SK-N-SH (cell line): ENCODE data around the gene HOTAIR. TPM values are rescaled to one million over a fixed set of nuclear protein-coding genes. Genes with fewer than 3 reads are reported as not detected.

ENCODE experiments used
- CTCF ChIA-PET: fragments of 300-600, 350-600 bp; formaldehyde crosslinking; extraction: SDS; loops from one replicate; lab custom pipeline; 2021; lab: Yijun Ruan, JAX
- POLR2A ChIA-PET: fragments of 350-600 bp; sonication (Branson Sonifier 250); formaldehyde crosslinking; extraction: SDS; loops from one replicate; lab custom pipeline; 2020; ENCODE audit warnings: antibody characterized with exemption, inconsistent platforms; lab: Yijun Ruan, JAX
- DNase-seq: peaks from one replicate; pipeline ENCODE4 v3.0.0; 2012
- H2AFZ ChIP-seq: fragments of 200-600 bp; sonication (generic); 2 replicates; pipeline ENCODE4 v1.8.1; 2016; ENCODE audit warnings: antibody characterized with exemption, mild to moderate bottlenecking, low read depth
- H3F3A ChIP-seq: fragments of 200-600 bp; sonication (generic); replicated peaks from 2 replicates; pipeline ENCODE3; 2016; ENCODE audit warnings: antibody characterized with exemption, mild to moderate bottlenecking; ENCODE audit not compliant: insufficient read depth
- H3K27ac ChIP-seq, 2 experiments: fragments of 200-500 bp in 1 of 2; fragments of 200-600 bp in 1 of 2; sonication (Bioruptor generic) in 1 of 2; sonication (generic), shearing (Covaris generic) in 1 of 2; 2 replicates each; pipeline versions ENCODE4 v1.5.1 to v1.6.1; 2014 to 2016; ENCODE audit warnings: low read depth in 2 of 2, inconsistent platforms in 1 of 2, low read length in 1 of 2, mild to moderate bottlenecking in 1 of 2, mixed read lengths in 1 of 2
- H3K27me3 ChIP-seq: fragments of 200-600 bp; sonication (generic), shearing (Covaris generic); 2 replicates; pipeline ENCODE4 v1.6.1; 2016; ENCODE audit warnings: mixed run types; ENCODE audit not compliant: insufficient read depth
- H3K36me3 ChIP-seq, 2 experiments: fragments of 200-500 bp in 1 of 2; fragments of 200-600 bp in 1 of 2; sonication (Bioruptor generic) in 1 of 2; sonication (generic) in 1 of 2; replicated peaks in 1 of 2; 2 replicates each; pipeline versions ENCODE3 to v1.5.1; 2014 to 2016; ENCODE audit warnings: low read length in 1 of 2, mild to moderate bottlenecking in 1 of 2; ENCODE audit not compliant: insufficient read depth in 2 of 2, control insufficient read depth in 1 of 2
- H3K4me1 ChIP-seq, 2 experiments: fragments of 200-500 bp in 1 of 2; fragments of 200-600 bp in 1 of 2; sonication (Bioruptor generic) in 1 of 2; sonication (generic), shearing (Covaris generic) in 1 of 2; 2 replicates each; pipeline versions ENCODE4 v1.5.1 to v1.6.1; 2014 to 2016; ENCODE audit warnings: low read depth in 1 of 2, low read length in 1 of 2, mixed run types in 1 of 2; ENCODE audit not compliant: insufficient read depth in 2 of 2, control insufficient read depth in 1 of 2
- H3K4me2 ChIP-seq: fragments of 200-600 bp; sonication (generic), shearing (Covaris generic); 2 replicates; pipeline ENCODE4 v1.6.1; 2017; ENCODE audit warnings: mixed run types
- H3K4me3 ChIP-seq, 2 experiments: fragments of 200-500 bp in 1 of 2; fragments of 200-600 bp in 1 of 2; sonication (Bioruptor generic) in 1 of 2; sonication (generic), shearing (Covaris generic) in 1 of 2; 2 replicates each; pipeline versions ENCODE4 v1.5.1 to v1.8.1; 2014 to 2016; ENCODE audit warnings: low read depth in 2 of 2, inconsistent platforms in 1 of 2, low read length in 1 of 2, mild to moderate bottlenecking in 1 of 2, mixed read lengths in 1 of 2, moderate library complexity in 1 of 2
- H3K79me2 ChIP-seq: fragments of 200-600 bp; sonication (generic); 2 replicates; pipeline ENCODE4 v1.8.1; 2017; ENCODE audit warnings: mild to moderate bottlenecking; ENCODE audit not compliant: insufficient read depth
- H3K9ac ChIP-seq: fragments of 200-600 bp; sonication (generic); 2 replicates; pipeline ENCODE4 v1.6.1; 2017; ENCODE audit warnings: mixed run types
- H3K9me2 ChIP-seq: fragments of 200-600 bp; sonication (generic); 2 replicates; pipeline ENCODE4 v1.6.1; 2017; ENCODE audit warnings: mixed run types
- H3K9me3 ChIP-seq: fragments of 200-600 bp; sonication (generic); 2 replicates; pipeline ENCODE4 v1.6.1; 2017; ENCODE audit warnings: mixed run types, mild to moderate bottlenecking, moderate library complexity
- H4K20me1 ChIP-seq: fragments of 200-600 bp; sonication (generic); 2 replicates; pipeline ENCODE4 v1.6.1; 2017; ENCODE audit warnings: mild to moderate bottlenecking, mixed run types; ENCODE audit not compliant: insufficient read depth
- FOXM1 ChIP-seq: IDR thresholded peaks from 2 replicates; pipeline ENCODE4 v1.4.0; 2012; ENCODE audit warnings: low read depth, mild to moderate bottlenecking
- GATA2 ChIP-seq: sonication (generic); formaldehyde crosslinking; IDR thresholded peaks from 2 replicates; pipeline ENCODE4 v1.5.0; 2020; ENCODE audit warnings: mild to moderate bottlenecking, missing genetic modification reagents
- MXI1 ChIP-seq: IDR thresholded peaks from 2 replicates; pipeline ENCODE4 v1.6.1; 2012; ENCODE audit warnings: mild to moderate bottlenecking, low read depth, low read length, improper control_type of control experiment
- NFIC ChIP-seq: IDR thresholded peaks from 2 replicates; pipeline ENCODE4 v1.4.0; 2012; ENCODE audit warnings: borderline replicate concordance
- NRF1 ChIP-seq: IDR thresholded peaks from 2 replicates; pipeline ENCODE4 v1.6.1; 2012; ENCODE audit warnings: low read depth, mild to moderate bottlenecking, low read length
- RAD21 ChIP-seq: IDR thresholded peaks from 2 replicates; pipeline ENCODE4 v1.6.1; 2012; ENCODE audit warnings: mild to moderate bottlenecking, low read length
- RFX5 ChIP-seq: IDR thresholded peaks from 2 replicates; pipeline ENCODE4 v1.6.1; 2012; ENCODE audit warnings: mild to moderate bottlenecking, improper control_type of control experiment, low read length
- RXRA ChIP-seq: IDR thresholded peaks from 2 replicates; pipeline ENCODE4 v1.4.0; 2012; ENCODE audit warnings: low read depth, mild to moderate bottlenecking, borderline replicate concordance
- SMC3 ChIP-seq: IDR thresholded peaks from 2 replicates; pipeline ENCODE4 v1.6.1; 2012; ENCODE audit warnings: low read depth, low read length, improper control_type of control experiment
- WGBS: methylation state at CpG from one replicate; pipeline ENCODE4 v1.1.6; 2017; ENCODE audit warnings: low lambda C conversion rate; 5-methylcytosine and 5-hydroxymethylcytosine counted together
- polyA plus RNA-seq, 3 experiments: library from polyadenylated mRNA; depleted of rRNA; stranded (reverse); fragments of >200 nt; gene quantifications; 2 replicates each; pipeline ENCODE4 v1.2.3, GENCODE V29; 2012
- TF ChIP-seq, protein P1 (sequence below): IDR thresholded peaks from 2 replicates; pipeline ENCODE4 v1.6.1; 2012; ENCODE audit warnings: mild to moderate bottlenecking, low read depth, low read length, moderate library complexity
- TF ChIP-seq, protein P2 (sequence below): IDR thresholded peaks from 2 replicates; pipeline ENCODE4 v1.4.0; 2012; ENCODE audit warnings: low read depth
- TF ChIP-seq, protein P3 (sequence below): IDR thresholded peaks from 2 replicates; pipeline ENCODE4 v1.4.0; 2012; ENCODE audit warnings: low read depth, borderline replicate concordance

The HOTAIR gene
- polyA plus RNA-seq, 1 of the 3 experiments (the other 2 are of a cell fraction) = not detected

DNA sequence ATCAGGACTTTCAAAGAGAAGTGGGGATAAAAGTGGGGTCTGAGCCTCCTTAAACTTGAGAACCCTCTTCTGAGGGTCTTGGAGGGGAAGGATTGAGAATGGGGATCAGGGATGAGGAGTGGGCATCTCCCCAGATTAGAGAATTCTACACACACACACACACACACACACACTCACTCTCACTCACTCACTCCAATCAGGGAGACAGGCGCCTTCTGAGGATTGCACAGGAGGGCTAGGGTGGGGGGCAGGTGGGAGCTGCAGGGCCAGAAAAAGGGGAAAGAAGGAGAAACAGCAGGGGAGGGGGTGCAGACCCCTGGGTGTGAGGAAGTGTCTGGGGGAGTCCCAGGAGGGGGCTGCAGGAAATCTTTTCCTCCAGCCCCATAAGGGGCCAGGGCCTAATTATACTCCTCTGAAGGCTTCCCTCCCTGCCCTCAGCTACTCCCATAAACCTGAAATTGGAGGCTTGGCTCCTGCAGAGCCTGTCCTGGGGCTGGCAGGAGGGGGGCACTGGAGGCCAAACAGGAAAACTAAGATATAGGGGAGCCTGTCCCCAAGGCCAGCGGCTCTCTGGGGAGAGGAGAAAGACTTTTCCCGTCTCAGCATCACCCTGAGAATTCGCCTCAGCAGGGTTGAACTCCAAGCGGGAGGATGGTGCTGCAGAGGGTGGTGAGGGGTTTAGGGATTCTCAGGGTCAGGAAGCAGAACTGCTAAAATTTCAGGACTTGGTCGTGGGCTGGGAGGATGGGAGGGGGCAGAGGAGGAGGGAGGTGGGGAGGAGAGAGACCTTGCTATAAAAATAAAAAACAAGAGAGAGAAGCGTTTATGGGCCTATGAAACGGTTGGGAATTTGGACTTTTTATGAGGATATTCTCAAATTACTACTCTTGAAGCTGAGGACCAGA, 26.8 kb upstream of the HOTAIR start:
- no peak overlapping the region; the same call in 1 of the 2 replicates for H3K9ac ChIP-seq

More for the DNA sequence above, 26.8 kb upstream of the HOTAIR start:
- ChIA-PET POLR2A (interaction anchor here (2.1 kb wide), 1 partner anchor 13 kb away, joined by 5 read pairs; no protein-coding TSS in a partner anchor), CTCF (interaction anchor here (1.3 to 24.5 kb wide), 9 partner anchors 10 to 367 kb away, joined by 3 to 568 read pairs (median 57); partner anchors contain the start of genes HOXC10 and SMUG1)
- no peak for DNase-seq
- H3K4me1 ChIP-seq = peaks cover 0 to 18% of the 10 kb centered on the region in 2 experiments; a peak in 2 of 4 replicates
- peak overlapping the region; percentile 99; the same call in 1 of the 2 replicates for H3K4me2 ChIP-seq
- H3K27me3 ChIP-seq = peaks cover 13% of the 10 kb centered on the region; the same call in 1 of the 2 replicates
- H3K9me3 ChIP-seq = no peaks in the 10 kb centered on the region
- no peaks in the 10 kb centered on the region for H3K9me2 ChIP-seq
- no peaks in the 10 kb centered on the region for H3K79me2 ChIP-seq
- no peak overlapping the region for H3K27ac ChIP-seq
- 88% methylated on average over 8 of the region's 8 CpGs for WGBS
- TF ChIP-seq RXRA = no peak
- TF ChIP-seq MXI1 = no peak
- TF ChIP-seq, protein P1, sequence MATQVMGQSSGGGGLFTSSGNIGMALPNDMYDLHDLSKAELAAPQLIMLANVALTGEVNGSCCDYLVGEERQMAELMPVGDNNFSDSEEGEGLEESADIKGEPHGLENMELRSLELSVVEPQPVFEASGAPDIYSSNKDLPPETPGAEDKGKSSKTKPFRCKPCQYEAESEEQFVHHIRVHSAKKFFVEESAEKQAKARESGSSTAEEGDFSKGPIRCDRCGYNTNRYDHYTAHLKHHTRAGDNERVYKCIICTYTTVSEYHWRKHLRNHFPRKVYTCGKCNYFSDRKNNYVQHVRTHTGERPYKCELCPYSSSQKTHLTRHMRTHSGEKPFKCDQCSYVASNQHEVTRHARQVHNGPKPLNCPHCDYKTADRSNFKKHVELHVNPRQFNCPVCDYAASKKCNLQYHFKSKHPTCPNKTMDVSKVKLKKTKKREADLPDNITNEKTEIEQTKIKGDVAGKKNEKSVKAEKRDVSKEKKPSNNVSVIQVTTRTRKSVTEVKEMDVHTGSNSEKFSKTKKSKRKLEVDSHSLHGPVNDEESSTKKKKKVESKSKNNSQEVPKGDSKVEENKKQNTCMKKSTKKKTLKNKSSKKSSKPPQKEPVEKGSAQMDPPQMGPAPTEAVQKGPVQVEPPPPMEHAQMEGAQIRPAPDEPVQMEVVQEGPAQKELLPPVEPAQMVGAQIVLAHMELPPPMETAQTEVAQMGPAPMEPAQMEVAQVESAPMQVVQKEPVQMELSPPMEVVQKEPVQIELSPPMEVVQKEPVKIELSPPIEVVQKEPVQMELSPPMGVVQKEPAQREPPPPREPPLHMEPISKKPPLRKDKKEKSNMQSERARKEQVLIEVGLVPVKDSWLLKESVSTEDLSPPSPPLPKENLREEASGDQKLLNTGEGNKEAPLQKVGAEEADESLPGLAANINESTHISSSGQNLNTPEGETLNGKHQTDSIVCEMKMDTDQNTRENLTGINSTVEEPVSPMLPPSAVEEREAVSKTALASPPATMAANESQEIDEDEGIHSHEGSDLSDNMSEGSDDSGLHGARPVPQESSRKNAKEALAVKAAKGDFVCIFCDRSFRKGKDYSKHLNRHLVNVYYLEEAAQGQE = no peak
- TF ChIP-seq, protein P2, sequence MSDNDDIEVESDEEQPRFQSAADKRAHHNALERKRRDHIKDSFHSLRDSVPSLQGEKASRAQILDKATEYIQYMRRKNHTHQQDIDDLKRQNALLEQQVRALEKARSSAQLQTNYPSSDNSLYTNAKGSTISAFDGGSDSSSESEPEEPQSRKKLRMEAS = no peak
- TF ChIP-seq RFX5 = no peak
- TF ChIP-seq GATA2 = no peak
- TF ChIP-seq NFIC = no peak
- TF ChIP-seq, protein P3, sequence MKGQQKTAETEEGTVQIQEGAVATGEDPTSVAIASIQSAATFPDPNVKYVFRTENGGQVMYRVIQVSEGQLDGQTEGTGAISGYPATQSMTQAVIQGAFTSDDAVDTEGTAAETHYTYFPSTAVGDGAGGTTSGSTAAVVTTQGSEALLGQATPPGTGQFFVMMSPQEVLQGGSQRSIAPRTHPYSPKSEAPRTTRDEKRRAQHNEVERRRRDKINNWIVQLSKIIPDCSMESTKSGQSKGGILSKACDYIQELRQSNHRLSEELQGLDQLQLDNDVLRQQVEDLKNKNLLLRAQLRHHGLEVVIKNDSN = no peak
- no peak for TF ChIP-seq FOXM1
- TF ChIP-seq NRF1 = no peak
- no peak for TF ChIP-seq RAD21
- no peak for TF ChIP-seq SMC3
- H4K20me1 ChIP-seq = no peaks in the 10 kb centered on the region
- H3K36me3 ChIP-seq = no peaks in the 10 kb centered on the region
- no peaks in the 10 kb centered on the region for H3F3A ChIP-seq
- peak overlapping the region in 1 of 2 experiments; percentile 80; a peak in 1 of 4 replicates for H3K4me3 ChIP-seq
- H2AFZ ChIP-seq = no peak overlapping the region
